Spleen (tissue), 7 donors: ENCODE results near the gene MT1H.

Source experiments
- CTCF ChIP-seq, 11 experiments: fragments of 200-600 bp in 7 of 11; fragments of 450-650 bp in 4 of 11; sonication (generic) in 4 of 11; IDR thresholded peaks in 8 of 11; conservative IDR thresholded peaks in 3 of 11; 1 replicate in 7 of 11; 2 replicates in 4 of 11; pipeline versions ENCODE4 v1.4.0 to v1.8.0; 2016 to 2021; ENCODE audit warnings: antibody characterized with exemption in 11 of 11, inconsistent platforms in 4 of 11, mild to moderate bottlenecking in 1 of 11
- POLR2AphosphoS5 ChIP-seq, 3 donors: sonication (generic); formaldehyde crosslinking; IDR thresholded peaks; one replicate each; pipeline ENCODE4 v1.5.1; 2017; ENCODE audit warnings: antibody characterized with exemption in 3 of 3
- donor health status: DM: no; HTN: no; CAD: no; lungs with moderate emphysema.
- donor health status: DM: no; HTN: no; CAD: no.
- donor health status: DM: no; HTN: no; CAD: no.

DNA sequence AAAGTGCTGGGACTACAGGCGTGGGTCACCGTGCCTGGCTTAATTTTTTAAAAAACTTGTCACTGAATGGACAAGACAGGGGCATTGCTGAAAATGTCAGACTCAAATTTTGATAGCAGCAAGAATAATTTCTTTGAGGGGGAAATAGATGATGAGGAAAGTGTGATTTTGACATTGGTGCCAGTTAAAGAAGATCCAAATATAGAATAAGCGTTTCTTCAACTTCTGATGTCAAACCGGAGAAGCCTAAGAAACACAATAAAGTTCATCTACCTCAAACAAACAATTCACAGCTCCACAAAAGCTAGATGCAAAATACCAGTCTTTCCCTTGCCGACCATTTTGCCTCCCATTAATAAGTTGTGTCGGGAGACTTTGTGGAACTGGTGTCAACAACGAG is 17.1 kb downstream of the MT1H start:
- TF ChIP-seq CTCF (IDR thresholded peaks at IDR 0.05 in 8 of 11, conservative IDR thresholded peaks at IDR 0.05 in 3 of 11) (no peak), POLR2AphosphoS5 (IDR thresholded peaks at IDR 0.05) (no peak)
